K562 (cell line): ENCODE data around the gene GCN1. TPM values are rescaled to one million over a fixed set of nuclear protein-coding genes. Genes with fewer than 3 reads are reported as not detected.

Source experiments
- ATAC-seq: fragments of 200-7000 bp; cut with Tn5 transposase; 3 replicates; pipeline ENCODE4 v1.9.1; 2020; ENCODE audit warnings: moderate library complexity
- BruUV-seq: library from RNA; stranded (reverse); fragments of 400-500 nt; replicated peaks from 2 replicates; lab custom pipeline; 2021; lab: Mats Ljungman, UMichigan
- CTCF ChIA-PET: fragments of 300-600 bp; formaldehyde crosslinking; extraction: SDS; loops from one replicate; lab custom pipeline; 2021; ENCODE audit warnings: low intra/inter-chr PET ratio; lab: Yijun Ruan, JAX
- POLR2A ChIA-PET: fragments of 300-600, 350-650 bp; sonication (Branson Sonifier 250); formaldehyde crosslinking; extraction: SDS; loops from one replicate; lab custom pipeline; 2021; ENCODE audit warnings: antibody characterized with exemption, inconsistent platforms; lab: Yijun Ruan, JAX
- DNase-seq, 4 experiments: peaks; one replicate each; pipeline versions ENCODE4 v3.0.0 to v3.0.0-alpha.2; 2011 to 2018; ENCODE audit warnings: low spot score in 3 of 4, mixed read lengths in 3 of 4; ENCODE audit errors: extremely low read depth in 1 of 4
- FAIRE-seq: peaks from 2 replicates; lab custom pipeline; 2011; peaks lifted over from hg19 to GRCh38; lab: Jason Lieb, UNC
- H2AFZ ChIP-seq: 2 replicates; pipeline ENCODE4 v1.6.0; 2011; ENCODE audit warnings: low read depth, low read length, control low read depth, inconsistent platforms
- H3K27ac ChIP-seq: fragments of 200-600 bp; 3 replicates; pipeline ENCODE4 v1.8.0; 2011; ENCODE audit warnings: low read depth, mild to moderate bottlenecking, control low read depth, inconsistent platforms, low read length, moderate library complexity, mixed read lengths; ENCODE audit errors: extremely low read depth
- H3K27me3 ChIP-seq, 2 experiments: fragments of 300-600 bp in 1 of 2; 2 replicates in 1 of 2; 3 replicates in 1 of 2; pipeline versions ENCODE4 v1.6.0 to v1.8.0; 2011; ENCODE audit warnings: inconsistent platforms in 2 of 2, low read length in 2 of 2, mild to moderate bottlenecking in 1 of 2, mixed read lengths in 1 of 2, moderate library complexity in 1 of 2; ENCODE audit not compliant: control insufficient read depth in 2 of 2, insufficient read depth in 2 of 2
- H3K36me3 ChIP-seq: fragments of 300-600 bp; 3 replicates; pipeline ENCODE4 v1.8.0; 2011; ENCODE audit warnings: mild to moderate bottlenecking, low read length, inconsistent platforms; ENCODE audit not compliant: control insufficient read depth, insufficient read depth
- H3K4me1 ChIP-seq, 2 experiments: fragments of 200-600 bp in 1 of 2; replicated peaks in 1 of 2; 2 replicates in 1 of 2; 3 replicates in 1 of 2; pipeline versions ENCODE4 v1.5.1 to v1.8.0; 2011; ENCODE audit warnings: inconsistent platforms in 2 of 2, low read length in 2 of 2, mild to moderate bottlenecking in 1 of 2, mixed read lengths in 1 of 2, moderate library complexity in 1 of 2; ENCODE audit not compliant: control insufficient read depth in 2 of 2, insufficient read depth in 2 of 2
- H3K4me2 ChIP-seq: 2 replicates; pipeline ENCODE4 v1.6.1; 2011; ENCODE audit warnings: low read length, control low read depth, inconsistent platforms, mixed read lengths; ENCODE audit not compliant: insufficient read depth
- H3K4me3 ChIP-seq: fragments of 200-600 bp; sonication (generic), shearing (Covaris generic); 2 replicates; pipeline ENCODE4 v1.5.1; 2016; ENCODE audit warnings: control low read depth, inconsistent platforms
- H3K79me2 ChIP-seq: fragments of 200-600 bp; 3 replicates; pipeline ENCODE4 v1.8.0; 2011; ENCODE audit warnings: low read length, inconsistent platforms; ENCODE audit not compliant: control insufficient read depth, insufficient read depth
- H3K9ac ChIP-seq, 2 experiments: 2 replicates each; pipeline versions ENCODE4 v1.6.0 to v1.6.1; 2011; ENCODE audit warnings: low read depth in 2 of 2, low read length in 2 of 2, control low read depth in 1 of 2, inconsistent platforms in 1 of 2, mild to moderate bottlenecking in 1 of 2, mixed read lengths in 1 of 2; ENCODE audit not compliant: insufficient read depth in 1 of 2
- H3K9me1 ChIP-seq: one replicate; pipeline ENCODE4 v1.6.0; 2011; ENCODE audit warnings: inconsistent platforms, mild to moderate bottlenecking, low read length, moderate library complexity; ENCODE audit not compliant: control insufficient read depth, insufficient read depth
- H3K9me3 ChIP-seq: replicated peaks from 2 replicates; pipeline ENCODE4 v1.5.1; 2011; ENCODE audit warnings: low read depth, low read length, inconsistent platforms; ENCODE audit not compliant: control insufficient read depth, insufficient read depth
- H4K20me1 ChIP-seq: replicated peaks from 2 replicates; pipeline ENCODE4 v1.6.1; 2011; ENCODE audit warnings: low read length, inconsistent platforms, mixed read lengths; ENCODE audit not compliant: control insufficient read depth, insufficient read depth
- MCM5 ChIP-seq: fragments of 450-650 bp; IDR thresholded peaks from 2 replicates; pipeline ENCODE4 v1.6.1; 2016; ENCODE audit warnings: low read depth
- POLR2AphosphoS5 ChIP-seq: IDR thresholded peaks from 2 replicates; pipeline ENCODE4 v1.6.1; 2011; ENCODE audit warnings: mild to moderate bottlenecking, low read depth, low read length, moderate library complexity; ENCODE audit not compliant: control insufficient read depth, insufficient read depth
- POLR2G ChIP-seq: fragments of 200-400 bp; formaldehyde crosslinking; IDR thresholded peaks from 2 replicates; pipeline ENCODE4 v1.6.1; 2017; ENCODE audit warnings: low read depth, mild to moderate bottlenecking, antibody characterized with exemption, low read length, moderate library complexity
- SRF ChIP-seq, 2 experiments: fragments of 250-450, 450-650 bp in 1 of 2; sonication (Bioruptor Pico) in 1 of 2; sonication (generic) in 1 of 2; formaldehyde crosslinking; IDR thresholded peaks; 2 replicates each; pipeline versions ENCODE4 v1.5.0 to v1.5.1; 2020 to 2022; ENCODE audit warnings: mild to moderate bottlenecking in 1 of 2, missing genetic modification reagents in 1 of 2
- WGBS: fragments of 100-300 bp; shearing (Covaris generic); methylation state at CpG from one replicate; pipeline ENCODE4 v1.1.6; 2016; ENCODE audit warnings: low coverage, mixed read lengths; ENCODE audit not compliant: insufficient coverage; ENCODE audit errors: missing lambda C conversion rate; 5-methylcytosine and 5-hydroxymethylcytosine counted together
- in situ Hi-C: fragments of 300-500 bp; cut with MboI; formaldehyde crosslinking; loops from 4 replicates; pipeline ENCODE4 v1.15.0; 2018; ENCODE audit warnings: inconsistent platforms, mixed read lengths
- intact Hi-C: fragments of 100-400 bp; cut with micrococcal nuclease; formaldehyde crosslinking; loops from 2 replicates; pipeline ENCODE4 v1.14.2; 2022
- polyA plus RNA-seq, 8 experiments: library from polyadenylated mRNA; depleted of rRNA in 4 of 8; stranded (reverse) in 5 of 8; unstranded in 3 of 8; fragments of >200 nt; fragmentation: Nextera tagmentation in 2 of 8; fragmentation: Illumina TruSeq in 1 of 8; extraction: Ambion mirVana in 2 of 8; extraction: Trizol in 1 of 8; gene quantifications; 2 replicates each; pipeline versions ENCODE4 v1.2.1 to v1.2.3, GENCODE V29; 2011 to 2014; ENCODE audit warnings: inconsistent platforms in 1 of 8, missing spikeins in 1 of 8
- total RNA-seq, 7 experiments: library from RNA; depleted of rRNA in 6 of 7; stranded (reverse); fragments of >200 nt in 6 of 7; fragmentation: Illumina TruSeq in 2 of 7; extraction: Trizol in 2 of 7; gene quantifications; 2 replicates each; pipeline versions ENCODE4 v1.2.1 to v1.2.3, GENCODE V29; 2011 to 2021; ENCODE audit warnings: low replicate concordance in 1 of 7

The GCN1 gene
- total and polyA plus RNA-seq, 9 of the 15 experiments (the other 6 are each of a cell fraction or from before 2014, with no cell fraction given): 11.9 to 190 (median 51.7) TPM

DNA sequence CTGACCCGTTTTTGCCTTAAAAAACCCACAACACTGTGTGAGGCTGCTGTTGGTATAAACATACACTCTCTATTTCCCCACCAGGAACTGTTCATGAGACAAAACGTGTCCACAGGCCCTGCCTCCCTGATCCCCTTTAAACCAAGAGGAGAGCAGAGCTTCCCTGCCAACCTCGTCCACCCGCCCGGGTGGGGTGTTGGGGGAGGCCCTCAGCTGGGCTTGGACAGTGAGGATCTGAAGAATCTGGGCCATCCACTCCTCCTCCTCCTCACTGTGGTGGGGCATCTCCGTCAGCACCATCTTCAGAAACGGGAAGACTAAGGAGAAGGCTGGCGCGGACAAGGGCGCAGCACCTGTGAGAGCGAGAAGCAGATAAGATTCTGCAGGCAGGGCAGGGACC, 36.8 kb downstream of the GCN1 start (continued):
- TF ChIP-seq MCM5: no peak

GRCh38 chr12:120156315-120157259, 37.9 kb downstream of the GCN1 start:
- ChIA-PET CTCF (no interaction called here), POLR2A (interaction anchor here (1.2 kb wide), 1 partner anchor 37 kb away, joined by 3 read pairs; no protein-coding TSS in a partner anchor)
- intact Hi-C loops (no loop called here), in situ Hi-C loops (no loop called here)
- H3K4me1 ChIP-seq: no peaks in the 10 kb centered on the region
- peaks cover 93% of the 10 kb centered on the region for H3K36me3 ChIP-seq
- WGBS: 96% methylated on average over 19 of the region's 22 CpGs
- no peak overlapping the region for H3K4me3 ChIP-seq
- H3K9me1 ChIP-seq: no peaks in the 10 kb centered on the region
- DNase-seq: no peak
- no TSS peak for BruUV-seq
- no peak overlapping the region for H2AFZ ChIP-seq
- TF ChIP-seq POLR2G (0 out of 2 replicates have a peak, but pooled peaks have one; percentile 27), POLR2AphosphoS5 (0 out of 2 replicates have a peak, but pooled peaks have one; percentile 17), SRF (CRISPR knock-in tag; IDR thresholded peaks at IDR 0.05) (no peak)
- no peak overlapping the region for H3K27ac ChIP-seq
- no peak overlapping the region for H3K4me2 ChIP-seq
- no peaks in the 10 kb centered on the region for H3K79me2 ChIP-seq
- ATAC-seq: no peak
- no peak for FAIRE-seq
- no peaks in the 10 kb centered on the region for H3K27me3 ChIP-seq
- peaks cover 12% of the 10 kb centered on the region; the same call in 1 of the 2 replicates for H4K20me1 ChIP-seq
- 0 out of 4 replicates have a peak overlapping the region, but pooled peaks of 1 of the 2 experiments have one; percentile 56 for H3K9ac ChIP-seq
- no peaks in the 10 kb centered on the region for H3K9me3 ChIP-seq
